Measurements from ENCODE around the gene TTLL10.

- TF ChIP-seq CTCF (IDR thresholded peaks at IDR 0.05): no peak
- no peak for TF ChIP-seq POLR2A (IDR thresholded peaks at IDR 0.05; ENCODE audit: low read depth)
Observed at GRCh38 chr1:1128454-1129139, 45.1 kb upstream of the TTLL10 start.
